Body of pancreas (tissue), 4 donors: Measurements from ENCODE around the gene CCDC85C.

Experiments used
- POLR2A ChIP-seq, 3 donors: fragments of 450-650 bp; IDR thresholded peaks; one replicate each; pipeline ENCODE4 v1.6.1; 2016; ENCODE audit warnings: antibody characterized with exemption in 3 of 3, mild to moderate bottlenecking in 2 of 3
- TF ChIP-seq, protein P1 (sequence below), 7 experiments: fragments of 450-650 bp in 4 of 7; fragments of 200-600 bp in 3 of 7; sonication (generic) in 3 of 7; IDR thresholded peaks; one replicate each; pipeline ENCODE4 v1.5.1; 2016 to 2019; ENCODE audit warnings: antibody characterized with exemption in 7 of 7

DNA sequence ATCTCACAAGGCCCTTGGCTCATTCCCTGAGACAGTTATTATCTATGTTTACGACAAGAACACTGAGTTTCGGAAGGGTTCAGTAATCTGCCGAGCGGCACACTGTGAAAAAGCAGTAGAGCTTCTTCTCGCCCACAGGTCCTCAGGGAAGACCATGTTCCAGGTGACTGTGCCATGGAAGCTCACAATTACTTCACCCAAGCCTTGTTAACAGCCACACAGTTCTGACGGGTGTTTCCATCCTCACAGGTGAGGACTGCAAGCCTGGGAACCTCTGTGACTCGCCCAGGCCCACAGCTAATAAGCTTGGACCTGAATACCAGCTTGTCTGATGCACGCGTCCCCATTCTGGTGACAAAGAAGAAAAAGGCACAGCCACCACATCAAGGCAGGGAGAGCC, 138.7 kb downstream of the CCDC85C start:
- TF ChIP-seq, protein P1, sequence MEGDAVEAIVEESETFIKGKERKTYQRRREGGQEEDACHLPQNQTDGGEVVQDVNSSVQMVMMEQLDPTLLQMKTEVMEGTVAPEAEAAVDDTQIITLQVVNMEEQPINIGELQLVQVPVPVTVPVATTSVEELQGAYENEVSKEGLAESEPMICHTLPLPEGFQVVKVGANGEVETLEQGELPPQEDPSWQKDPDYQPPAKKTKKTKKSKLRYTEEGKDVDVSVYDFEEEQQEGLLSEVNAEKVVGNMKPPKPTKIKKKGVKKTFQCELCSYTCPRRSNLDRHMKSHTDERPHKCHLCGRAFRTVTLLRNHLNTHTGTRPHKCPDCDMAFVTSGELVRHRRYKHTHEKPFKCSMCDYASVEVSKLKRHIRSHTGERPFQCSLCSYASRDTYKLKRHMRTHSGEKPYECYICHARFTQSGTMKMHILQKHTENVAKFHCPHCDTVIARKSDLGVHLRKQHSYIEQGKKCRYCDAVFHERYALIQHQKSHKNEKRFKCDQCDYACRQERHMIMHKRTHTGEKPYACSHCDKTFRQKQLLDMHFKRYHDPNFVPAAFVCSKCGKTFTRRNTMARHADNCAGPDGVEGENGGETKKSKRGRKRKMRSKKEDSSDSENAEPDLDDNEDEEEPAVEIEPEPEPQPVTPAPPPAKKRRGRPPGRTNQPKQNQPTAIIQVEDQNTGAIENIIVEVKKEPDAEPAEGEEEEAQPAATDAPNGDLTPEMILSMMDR (IDR thresholded peaks at IDR 0.05) = no peak
- TF ChIP-seq POLR2A (IDR thresholded peaks at IDR 0.05) = no peak
